Thoracic aorta (tissue), 2 donors: ENCODE measurements around the gene DUSP23. TPM values are rescaled to one million over a fixed set of nuclear protein-coding genes. Genes with fewer than 3 reads are reported as not detected.

Experiments
- ATAC-seq: fragments of 150-250 bp; one replicate; pipeline ENCODE4 v1.8.0; 2017; ENCODE audit warnings: low read depth; ENCODE audit not compliant: insufficient number of reproducible peaks, low FRiP score
- DNase-seq: peaks from one replicate; pipeline ENCODE4 v3.0.0-alpha.2; 2020; ENCODE audit warnings: low spot score
- H3K27ac ChIP-seq, 2 donors: fragments of 200-600 bp; sonication (generic); 1 replicate in 1 of 2; 2 replicates in 1 of 2; pipeline ENCODE4 v1.5.1; 2016; ENCODE audit warnings: mild to moderate bottlenecking in 2 of 2, moderate library complexity in 2 of 2
- H3K27me3 ChIP-seq: fragments of 200-600 bp; sonication (generic); replicated peaks from 2 replicates; pipeline ENCODE4 v1.6.0; 2016; ENCODE audit warnings: mild to moderate bottlenecking; ENCODE audit not compliant: insufficient read depth
- H3K36me3 ChIP-seq: fragments of 200-600 bp; sonication (generic); one replicate; pipeline ENCODE4 v1.5.1; 2016
- H3K4me1 ChIP-seq, 2 donors: fragments of 200-600 bp; sonication (generic); 1 replicate in 1 of 2; 2 replicates in 1 of 2; pipeline versions ENCODE4 v1.5.1 to v1.6.0; 2016; ENCODE audit warnings: low read depth in 2 of 2, mild to moderate bottlenecking in 1 of 2; ENCODE audit not compliant: control insufficient read depth in 1 of 2
- H3K4me3 ChIP-seq: fragments of 200-600 bp; sonication (generic); 2 replicates; pipeline ENCODE4 v1.5.1; 2016; ENCODE audit warnings: mild to moderate bottlenecking
- H3K9me3 ChIP-seq: fragments of 200-600 bp; sonication (generic); 2 replicates; pipeline ENCODE4 v1.5.1; 2016
- CTCF ChIP-seq: fragments of 200-600 bp; sonication (generic); IDR thresholded peaks from one replicate; pipeline ENCODE4 v1.5.1; 2019; ENCODE audit warnings: antibody characterized with exemption
- total RNA-seq, 2 donors: library from RNA; depleted of rRNA; stranded (reverse); fragments of >200 nt; gene quantifications; one replicate each; pipeline versions ENCODE4 v1.1.0 to v1.2.3, GENCODE V29; 2016

DUSP23 gene
- total RNA-seq, 2 donors from 2014 or later: 48.6 to 111 TPM

GRCh38 chr1:159826441-159827101, 45.8 kb downstream of the DUSP23 start, which contains the start of gene SLAMF8:
Gene SLAMF8 (plus strand): TSS chr1:159826873. CDS start chr1:159826899, 26 bp downstream.
- Histone ChIP-seq H3K27ac (no peak within 1 kb of the TSS), H3K4me1 (peaks cover 3 to 10% of the 10 kb centered on the region in 2 donors), H3K36me3 (no peaks in the 10 kb centered on the region), H3K27me3 (no peaks in the 10 kb centered on the region), H3K9me3 (no peaks in the 10 kb centered on the region), H3K4me3 (peak within 1 kb of the TSS; percentile 51)
- DNase-seq (no peak), ATAC-seq (no peak)
- TF ChIP-seq CTCF: no peak

DNA sequence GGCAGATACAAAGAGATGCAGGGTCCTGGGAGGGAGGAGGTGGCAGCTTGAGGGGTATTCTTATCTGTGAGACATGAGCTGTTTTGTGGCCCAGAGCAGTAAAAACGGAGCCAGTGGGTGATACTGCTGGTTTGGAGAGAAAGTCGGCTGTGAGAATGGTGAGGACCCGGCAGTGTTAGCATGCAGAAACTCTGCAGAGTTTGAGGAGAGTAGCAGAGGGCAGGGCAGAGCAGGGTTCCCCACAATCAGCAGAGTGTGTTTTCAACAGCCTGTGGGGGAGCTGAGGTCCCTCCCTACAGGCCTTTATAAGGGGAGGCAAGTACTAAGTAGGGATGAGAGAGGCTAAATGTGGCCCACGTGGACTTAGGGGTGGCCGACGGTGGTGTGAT, 46.3 kb downstream of the DUSP23 start:
- ATAC-seq: no peak
- TF ChIP-seq CTCF: no peak
- peak overlapping the region; percentile 51 for H3K4me3 ChIP-seq

GRCh38 chr1:159827549-159827948, 46.8 kb downstream of the DUSP23 start:
- no peak for ATAC-seq
- peaks cover 3 to 10% of the 10 kb centered on the region in 2 donors for H3K4me1 ChIP-seq
- H3K4me3 ChIP-seq: peak overlapping the region; percentile 51
- no peaks in the 10 kb centered on the region for H3K9me3 ChIP-seq
- H3K27ac ChIP-seq: no peak overlapping the region
- no peaks in the 10 kb centered on the region for H3K27me3 ChIP-seq
- DNase-seq: no peak
- no peak for TF ChIP-seq CTCF
- H3K36me3 ChIP-seq: no peaks in the 10 kb centered on the region

More for the DNA sequence above, 46.3 kb downstream of the DUSP23 start:
- H3K9me3 ChIP-seq: no peaks in the 10 kb centered on the region
- DNase-seq: no peak
- peaks cover 3 to 10% of the 10 kb centered on the region in 2 donors for H3K4me1 ChIP-seq
- no peak overlapping the region for H3K27ac ChIP-seq
- H3K36me3 ChIP-seq: no peaks in the 10 kb centered on the region
- no peaks in the 10 kb centered on the region for H3K27me3 ChIP-seq

GRCh38 chr1:159828176-159828575, 47.4 kb downstream of the DUSP23 start:
- peak overlapping the region; percentile 32 for H3K4me3 ChIP-seq
- H3K27me3 ChIP-seq: no peaks in the 10 kb centered on the region
- H3K27ac ChIP-seq: no peak overlapping the region
- H3K4me1 ChIP-seq: peaks cover 3 to 10% of the 10 kb centered on the region in 2 donors
- H3K9me3 ChIP-seq: no peaks in the 10 kb centered on the region
- no peak for TF ChIP-seq CTCF
- ATAC-seq (no peak), DNase-seq (no peak)
- no peaks in the 10 kb centered on the region for H3K36me3 ChIP-seq

- ATAC-seq: no peak
- TF ChIP-seq CTCF: no peak
Measured at GRCh38 chr1:159828581-159829272, 48.0 kb downstream of the DUSP23 start.

More at GRCh38 chr1:159828581-159829272, 48.0 kb downstream of the DUSP23 start:
- no peak overlapping the region for H3K27ac ChIP-seq
- peak overlapping the region; percentile 32 for H3K4me3 ChIP-seq
- no peak for DNase-seq
- no peaks in the 10 kb centered on the region for H3K36me3 ChIP-seq
- H3K4me1 ChIP-seq: peaks cover 3 to 10% of the 10 kb centered on the region in 2 donors
- H3K27me3 ChIP-seq: no peaks in the 10 kb centered on the region
- H3K9me3 ChIP-seq: no peaks in the 10 kb centered on the region
